Endodermal cell (in vitro differentiated cells): ENCODE measurements around the gene MRPL41. TPM values are rescaled to one million over a fixed set of nuclear protein-coding genes. Genes with fewer than 3 reads are reported as not detected.
"Not testable (repeated sequence)": the region's sequence is repeated elsewhere in the genome, so short reads cannot be mapped to it uniquely, and the experiment has no call there.

ENCODE experiments used
- DNase-seq: peaks from one replicate; pipeline ENCODE4 v3.0.0-alpha.2; 2017
- H3K27ac ChIP-seq: 2 replicates; pipeline ENCODE4 v1.5.1; 2013; ENCODE audit warnings: mild to moderate bottlenecking, low read depth, low read length, moderate library complexity
- H3K27me3 ChIP-seq: 2 replicates; pipeline ENCODE4 v1.6.1; 2013; ENCODE audit warnings: mild to moderate bottlenecking, low read length, moderate library complexity; ENCODE audit not compliant: insufficient read depth, control insufficient read depth, poor library complexity, severe bottlenecking
- H3K36me3 ChIP-seq: 2 replicates; pipeline ENCODE4 v1.7.0; 2013; ENCODE audit warnings: mild to moderate bottlenecking, low read length, moderate library complexity; ENCODE audit not compliant: control insufficient read depth, insufficient read depth
- H3K4me1 ChIP-seq: one replicate; pipeline ENCODE4 v1.7.0; 2013; ENCODE audit warnings: low read length; ENCODE audit not compliant: control insufficient read depth, insufficient read depth
- H3K4me3 ChIP-seq: 2 replicates; pipeline ENCODE4 v1.5.1; 2013; ENCODE audit warnings: mild to moderate bottlenecking, low read length, moderate library complexity
- H3K9ac ChIP-seq: 2 replicates; pipeline ENCODE4 v1.6.1; 2013; ENCODE audit warnings: mild to moderate bottlenecking, low read length, moderate library complexity; ENCODE audit not compliant: poor library complexity, severe bottlenecking; ENCODE audit errors: extremely low read depth
- H3K9me3 ChIP-seq: 2 replicates; pipeline ENCODE4 v1.6.1; 2013; ENCODE audit warnings: mild to moderate bottlenecking, low read length, moderate library complexity; ENCODE audit not compliant: control insufficient read depth
- H3K27ac Mint-ChIP-seq: 2 replicates; pipeline ENCODE4 v1.8.0; 2020; ENCODE audit warnings: mixed read lengths
- H3K27me3 Mint-ChIP-seq: 2 replicates; pipeline ENCODE4 v1.8.0; 2021; ENCODE audit warnings: mild to moderate bottlenecking, mixed read lengths; ENCODE audit not compliant: insufficient read depth
- H3K36me3 Mint-ChIP-seq: 2 replicates; pipeline ENCODE4 v1.8.0; 2020; ENCODE audit warnings: low read depth, mixed read lengths
- H3K4me1 Mint-ChIP-seq: 2 replicates; pipeline ENCODE4 v1.8.0; 2020; ENCODE audit warnings: mixed read lengths
- H3K4me3 Mint-ChIP-seq: 2 replicates; pipeline ENCODE4 v1.8.0; 2020; ENCODE audit warnings: mild to moderate bottlenecking, moderate library complexity, mixed read lengths
- H3K9me3 Mint-ChIP-seq: 2 replicates; pipeline ENCODE4 v1.8.0; 2020; ENCODE audit warnings: mild to moderate bottlenecking, mixed read lengths
- WGBS, 2 experiments: methylation state at CpG; one replicate each; pipeline versions ENCODE4 v1.1.5 to v1.1.7; 2013; ENCODE audit warnings: missing lambda C conversion rate in 2 of 2, mixed read lengths in 1 of 2; ENCODE audit not compliant: insufficient coverage in 1 of 2, insufficient read length in 1 of 2; 5-methylcytosine and 5-hydroxymethylcytosine counted together
- total RNA-seq, 2 donors: library from RNA; stranded (reverse); fragmentation: NEBNext Ultra II Directional in 1 of 2; extraction: Animal tissue kit (Norgen Biotek cat#: 25700) in 1 of 2; gene quantifications; 2 replicates in 1 of 2; 3 replicates in 1 of 2; pipeline ENCODE4 v1.2.1, GENCODE V29; 2021
- TF ChIP-seq, protein P1 (sequence below): fragments of 200-600 bp; sonication (generic); conservative IDR thresholded peaks from 2 replicates; pipeline ENCODE4 v1.5.0; 2021; ENCODE audit warnings: antibody characterized with exemption, mild to moderate bottlenecking

The MRPL41 gene
- total RNA-seq, 2 donors from 2014 or later = 43.7 to 49.6 TPM

DNA sequence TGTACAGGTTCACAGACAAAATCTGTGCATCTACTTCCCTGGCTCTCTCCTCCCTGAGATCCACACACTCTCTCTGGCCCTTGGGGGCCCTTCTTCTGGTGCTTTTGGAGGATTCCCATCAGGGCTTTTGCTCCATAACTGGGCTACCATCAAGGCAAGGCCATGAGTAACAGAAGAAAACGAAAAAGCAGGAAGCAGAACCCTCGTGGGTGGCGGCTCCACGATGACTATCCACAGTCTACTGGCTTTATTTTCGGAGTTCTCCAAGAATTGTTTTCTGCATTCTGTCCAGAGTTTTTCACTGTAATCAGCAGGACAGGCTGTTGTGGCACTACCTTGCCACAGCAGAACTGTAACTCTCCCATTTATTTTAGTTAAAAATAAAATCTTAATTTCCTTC lies 21.3 kb upstream of the MRPL41 start:
- no peaks in the 10 kb centered on the region for H3K4me1 ChIP-seq
- Mint-ChIP-seq H3K36me3 (peaks cover 5% of the 10 kb centered on the region), H3K4me3 (no peak overlapping the region), H3K4me1 (peaks cover 1% of the 10 kb centered on the region), H3K27ac (no peak overlapping the region), H3K9me3 (peaks cover 6% of the 10 kb centered on the region), H3K27me3 (no peaks in the 10 kb centered on the region)
- no peaks in the 10 kb centered on the region for H3K9me3 ChIP-seq
- no peak overlapping the region for H3K4me3 ChIP-seq
- H3K36me3 ChIP-seq = no peaks in the 10 kb centered on the region
- TF ChIP-seq, protein P1, sequence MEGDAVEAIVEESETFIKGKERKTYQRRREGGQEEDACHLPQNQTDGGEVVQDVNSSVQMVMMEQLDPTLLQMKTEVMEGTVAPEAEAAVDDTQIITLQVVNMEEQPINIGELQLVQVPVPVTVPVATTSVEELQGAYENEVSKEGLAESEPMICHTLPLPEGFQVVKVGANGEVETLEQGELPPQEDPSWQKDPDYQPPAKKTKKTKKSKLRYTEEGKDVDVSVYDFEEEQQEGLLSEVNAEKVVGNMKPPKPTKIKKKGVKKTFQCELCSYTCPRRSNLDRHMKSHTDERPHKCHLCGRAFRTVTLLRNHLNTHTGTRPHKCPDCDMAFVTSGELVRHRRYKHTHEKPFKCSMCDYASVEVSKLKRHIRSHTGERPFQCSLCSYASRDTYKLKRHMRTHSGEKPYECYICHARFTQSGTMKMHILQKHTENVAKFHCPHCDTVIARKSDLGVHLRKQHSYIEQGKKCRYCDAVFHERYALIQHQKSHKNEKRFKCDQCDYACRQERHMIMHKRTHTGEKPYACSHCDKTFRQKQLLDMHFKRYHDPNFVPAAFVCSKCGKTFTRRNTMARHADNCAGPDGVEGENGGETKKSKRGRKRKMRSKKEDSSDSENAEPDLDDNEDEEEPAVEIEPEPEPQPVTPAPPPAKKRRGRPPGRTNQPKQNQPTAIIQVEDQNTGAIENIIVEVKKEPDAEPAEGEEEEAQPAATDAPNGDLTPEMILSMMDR = no peak
- H3K27ac ChIP-seq = no peak overlapping the region
- H3K9ac ChIP-seq = no peak overlapping the region
- WGBS, 2 experiments = 92 to 95% methylated on average over 5 of the region's 5 CpGs
- no peak for DNase-seq
- no peaks in the 10 kb centered on the region for H3K27me3 ChIP-seq

DNA sequence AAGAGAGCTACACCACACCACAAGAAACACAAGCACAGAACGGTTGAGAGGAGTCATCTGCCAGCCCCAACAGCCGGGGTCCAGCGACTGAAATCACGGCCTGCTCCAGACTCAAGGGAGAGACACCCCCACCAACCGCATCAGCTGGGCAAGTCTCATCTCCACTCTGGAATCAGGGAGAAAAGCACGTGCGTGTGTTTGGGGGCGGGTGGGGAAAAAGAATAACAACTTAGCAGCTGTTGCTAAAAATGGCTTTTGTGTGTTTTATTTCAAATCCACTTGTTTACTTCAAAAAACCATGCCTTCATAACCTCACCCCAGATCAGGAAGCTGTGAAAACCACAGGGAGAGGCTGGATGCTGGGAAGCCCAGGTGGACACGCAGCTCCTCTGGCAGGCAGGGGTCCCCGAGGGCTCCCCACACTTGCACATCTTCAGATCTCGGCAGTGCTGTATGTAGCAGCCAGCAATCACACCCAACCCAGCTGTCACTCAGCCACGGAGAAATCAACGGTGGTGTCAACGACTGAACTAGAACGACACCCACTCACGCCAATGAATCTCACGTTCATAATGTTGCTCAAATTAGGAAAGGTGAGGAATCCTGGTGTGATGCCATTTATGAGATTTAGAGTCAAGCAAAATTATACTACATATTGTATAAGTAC lies 20.4 kb upstream of the MRPL41 start:
- WGBS, 2 experiments = 91 to 100% methylated on average over 6 to 17 of the region's 17 CpGs
- no peak overlapping the region for H3K4me3 ChIP-seq
- H3K27ac ChIP-seq = no peak overlapping the region
- peaks cover 6% of the 10 kb centered on the region for H3K9me3 Mint-ChIP-seq
- H3K36me3 ChIP-seq = no peaks in the 10 kb centered on the region
- peaks cover 1% of the 10 kb centered on the region for H3K4me1 Mint-ChIP-seq
- peaks cover 5% of the 10 kb centered on the region for H3K36me3 Mint-ChIP-seq
- H3K4me3 Mint-ChIP-seq = no peak overlapping the region
- H3K27me3 Mint-ChIP-seq = no peaks in the 10 kb centered on the region
- no peak overlapping the region for H3K27ac Mint-ChIP-seq
- H3K9me3 ChIP-seq = no peaks in the 10 kb centered on the region
- H3K27me3 ChIP-seq = no peaks in the 10 kb centered on the region
- DNase-seq = no peak
- no peaks in the 10 kb centered on the region for H3K4me1 ChIP-seq
- no peak overlapping the region for H3K9ac ChIP-seq
- TF ChIP-seq, protein P1 = no peak

GRCh38 chr9:137532891-137533468 lies 18.7 kb upstream of the MRPL41 start:
- DNase-seq, H3K36me3 Mint-ChIP-seq, H3K9me3 ChIP-seq, H3K4me1 Mint-ChIP-seq, H3K4me1 ChIP-seq, H3K4me3 Mint-ChIP-seq, H3K9ac ChIP-seq, H3K27me3 ChIP-seq, H3K27ac ChIP-seq, H3K36me3 ChIP-seq, H3K9me3 Mint-ChIP-seq, H3K27me3 Mint-ChIP-seq, H3K4me3 ChIP-seq, H3K27ac Mint-ChIP-seq: not testable (repeated sequence)
- 83 to 89% methylated on average over 3 to 10 of the region's 10 CpGs for WGBS, 2 experiments
